Activated gamma-delta T cell treated with anti-CD3 and anti-CD28 coated beads, Interleukin-2, amount 50 U/mL, for 16 hours (primary cell): ENCODE measurements around the gene PLIN5.

ENCODE experiments used
- DNase-seq: peaks from one replicate; pipeline ENCODE4 v3.0.0-alpha.2; 2020; ENCODE audit warnings: low read depth

The PLIN5 gene

DNA sequence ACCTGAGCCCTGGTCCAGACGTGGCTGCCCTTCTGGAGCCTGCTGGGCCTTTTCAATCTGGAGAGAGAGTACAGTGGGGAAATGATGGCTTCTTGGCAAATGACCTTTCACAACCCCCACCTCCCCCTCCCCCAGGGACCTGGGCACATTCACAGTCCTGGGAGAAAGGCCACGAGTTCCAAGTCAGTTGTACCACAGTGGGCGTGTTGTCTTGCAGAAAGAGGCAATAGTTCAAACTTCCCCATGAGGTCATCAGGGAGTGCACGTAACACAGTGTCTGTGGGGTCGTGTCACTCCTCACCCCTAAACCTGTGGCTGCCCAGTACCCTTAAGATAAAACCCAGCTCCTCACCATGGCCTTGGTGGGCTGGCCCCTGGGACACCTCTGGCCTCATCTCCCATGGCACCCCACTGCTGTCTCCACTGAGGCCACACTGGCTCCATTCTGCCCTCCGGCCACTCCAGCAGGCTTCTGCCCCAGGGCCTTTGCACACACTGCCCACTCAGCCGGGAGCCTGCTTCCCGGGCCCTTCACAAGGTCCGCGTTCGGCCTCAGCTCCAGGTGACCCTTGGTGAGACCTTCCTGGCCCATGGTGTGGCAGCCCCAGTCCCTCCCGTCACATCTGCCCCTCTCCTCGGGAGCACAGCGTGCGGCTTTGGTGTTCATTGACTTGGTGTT, 30.0 kb downstream of the PLIN5 start:
- DNase-seq: no peak

- DNase-seq: no peak
Observed at GRCh38 chr19:4504297-4504701, 30.7 kb downstream of the PLIN5 start.

DNA sequence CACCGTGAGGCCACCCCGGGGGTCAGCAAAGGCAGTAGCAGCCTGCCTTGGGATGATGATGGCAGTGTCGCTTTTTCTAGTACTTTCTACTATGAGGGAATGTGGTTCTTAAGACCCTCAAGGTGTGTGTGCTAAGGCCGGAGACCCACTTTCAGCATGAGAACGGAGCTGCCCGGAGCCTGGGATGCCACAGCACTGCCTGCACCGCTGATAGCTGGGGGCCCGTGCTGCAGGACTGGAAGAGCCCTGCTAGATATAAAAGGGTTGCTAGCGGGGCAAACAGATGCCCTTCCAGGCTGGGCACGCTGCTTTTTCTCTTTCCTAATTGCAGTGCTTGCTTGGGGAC, 31.2 kb downstream of the PLIN5 start:
- no peak for DNase-seq

- DNase-seq: no peak
Observed at GRCh38 chr19:4503132-4503824, 31.7 kb downstream of the PLIN5 start.

- no peak for DNase-seq
Observed at GRCh38 chr19:4502282-4503131, 32.5 kb downstream of the PLIN5 start.

- DNase-seq: no peak
Observed at GRCh38 chr19:4501691-4502090, 33.3 kb downstream of the PLIN5 start.

GRCh38 chr19:4500841-4501591, 34.0 kb downstream of the PLIN5 start:
- DNase-seq: no peak

GRCh38 chr19:4499855-4500254, 35.2 kb downstream of the PLIN5 start:
- DNase-seq: no peak

GRCh38 chr19:4499318-4499717, 35.7 kb downstream of the PLIN5 start:
- no peak for DNase-seq

GRCh38 chr19:4498694-4499093, 36.3 kb downstream of the PLIN5 start:
- DNase-seq: no peak

DNA sequence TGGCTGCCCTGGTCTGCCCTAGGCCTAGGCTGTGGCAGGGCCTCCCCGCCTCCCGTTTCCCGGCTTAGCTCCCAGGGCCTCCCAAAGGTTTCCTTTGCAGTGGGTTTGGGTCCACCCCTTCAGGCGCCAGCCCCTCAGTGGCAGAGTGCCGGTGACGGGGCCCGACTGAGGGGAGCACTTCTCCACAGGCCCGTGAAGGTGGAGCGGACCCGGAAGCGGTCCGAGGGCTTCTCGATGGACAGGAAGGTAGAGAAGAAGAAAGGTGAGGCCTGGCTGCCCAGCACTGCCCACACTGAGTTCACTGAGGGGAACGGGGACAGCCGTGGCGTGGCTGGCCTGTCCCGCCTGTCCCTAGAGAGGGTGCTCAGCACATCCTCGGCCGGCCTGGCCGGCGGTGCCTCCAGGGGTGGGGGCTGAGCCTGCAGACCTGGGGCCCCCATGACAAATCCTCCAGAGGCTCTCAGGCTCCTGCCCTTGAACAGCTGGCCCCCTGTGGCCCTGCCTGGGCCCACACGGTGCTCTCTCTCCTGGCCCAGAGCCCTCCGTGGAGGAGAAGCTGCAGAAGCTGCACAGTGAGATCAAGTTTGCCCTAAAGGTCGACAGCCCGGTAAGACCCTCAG, 37.1 kb downstream of the PLIN5 start:
- DNase-seq: no peak

DNA sequence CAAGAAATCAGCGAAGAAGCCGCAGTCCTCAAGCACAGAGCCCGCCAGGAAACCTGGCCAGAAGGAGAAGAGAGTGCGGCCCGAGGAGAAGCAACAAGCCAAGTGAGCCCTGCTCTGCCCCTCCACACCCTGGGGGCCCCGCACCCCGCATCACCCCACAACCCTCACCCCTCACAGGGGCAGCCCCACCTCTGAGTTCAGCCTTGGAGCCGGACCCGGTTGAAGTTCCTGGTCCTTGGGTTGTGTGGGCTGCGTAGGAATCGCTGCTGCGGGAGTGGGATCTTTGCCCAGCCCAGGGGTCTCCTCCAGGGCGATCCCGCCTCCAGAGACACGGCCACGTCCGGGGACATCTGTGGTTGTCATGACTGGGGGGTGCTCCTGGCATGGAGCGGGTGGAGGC, 38.7 kb downstream of the PLIN5 start:
- DNase-seq: no peak

GRCh38 chr19:4495471-4495870, 39.6 kb downstream of the PLIN5 start:
- no peak for DNase-seq

- DNase-seq: no peak
Observed at GRCh38 chr19:4494691-4495064, 40.3 kb downstream of the PLIN5 start.

DNA sequence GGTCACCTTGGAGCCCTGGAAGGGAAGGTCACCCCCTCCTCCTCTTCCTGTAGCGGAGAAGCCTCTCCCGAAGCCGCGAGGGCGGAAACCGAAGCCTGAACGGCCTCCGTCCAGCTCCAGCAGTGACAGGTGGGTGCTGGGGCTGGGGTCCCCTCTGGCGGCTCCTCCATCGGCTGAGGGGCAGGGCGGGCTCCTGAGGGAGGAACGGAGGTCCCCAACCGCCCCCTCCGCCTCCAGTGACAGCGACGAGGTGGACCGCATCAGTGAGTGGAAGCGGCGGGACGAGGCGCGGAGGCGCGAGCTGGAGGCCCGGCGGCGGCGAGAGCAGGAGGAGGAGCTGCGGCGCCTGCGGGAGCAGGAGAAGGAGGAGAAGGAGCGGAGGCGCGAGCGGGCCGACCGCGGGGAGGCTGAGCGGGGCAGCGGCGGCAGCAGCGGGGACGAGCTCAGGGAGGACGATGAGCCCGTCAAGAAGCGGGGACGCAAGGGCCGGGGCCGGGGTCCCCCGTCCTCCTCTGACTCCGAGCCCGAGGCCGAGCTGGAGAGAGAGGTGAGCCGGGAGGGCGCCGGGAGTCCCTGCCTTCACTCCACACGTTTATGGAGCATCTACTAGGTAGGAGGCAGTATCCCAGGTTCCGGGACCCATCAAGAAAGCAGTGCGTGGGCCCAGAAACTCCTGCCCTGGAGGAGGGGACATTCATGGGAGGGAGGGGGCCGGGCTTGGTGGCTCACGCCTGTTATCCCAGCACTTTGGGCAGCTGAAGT, 40.9 kb downstream of the PLIN5 start:
- DNase-seq: no peak

DNA sequence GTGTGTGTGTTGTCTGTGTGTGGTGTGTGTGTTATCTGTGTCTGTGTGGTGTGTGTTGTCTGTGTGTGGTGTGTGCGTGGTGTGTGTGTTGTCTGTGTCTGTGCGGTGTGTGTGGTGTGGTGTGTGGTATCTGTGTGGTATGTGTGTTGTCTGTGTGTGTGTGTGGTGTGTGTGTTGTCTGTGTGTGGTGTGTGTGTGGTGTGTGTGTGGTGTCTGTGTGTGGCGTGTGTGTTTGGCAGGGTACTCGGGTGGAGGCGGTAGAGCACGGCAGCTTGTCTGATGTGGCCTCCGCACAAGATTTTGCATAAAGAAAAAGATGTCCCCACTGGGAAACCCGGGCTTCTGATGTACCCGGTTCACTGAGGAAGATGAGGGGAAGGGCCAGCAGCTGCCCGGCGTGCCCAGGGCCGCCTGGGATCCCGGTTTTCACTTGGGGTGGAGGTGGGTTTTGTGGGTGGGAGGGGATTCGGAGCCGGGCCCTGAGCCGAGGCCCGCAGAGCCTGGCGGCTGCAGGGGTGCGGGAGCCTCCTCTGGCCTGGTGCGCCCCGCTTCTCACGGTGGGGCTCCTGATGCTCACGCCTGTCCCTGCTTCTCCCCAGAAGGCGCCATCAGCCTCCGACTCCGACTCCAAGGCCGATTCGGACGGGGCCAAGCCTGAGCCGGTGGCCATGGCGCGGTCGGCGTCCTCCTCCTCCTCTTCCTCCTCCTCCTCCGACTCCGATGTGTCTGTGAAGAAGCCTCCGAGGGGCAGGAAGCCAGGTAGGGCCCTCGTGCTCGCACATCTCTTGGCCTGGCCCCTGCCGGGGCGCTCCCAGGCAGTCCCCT, 41.7 kb downstream of the PLIN5 start:
- no peak for DNase-seq

DNA sequence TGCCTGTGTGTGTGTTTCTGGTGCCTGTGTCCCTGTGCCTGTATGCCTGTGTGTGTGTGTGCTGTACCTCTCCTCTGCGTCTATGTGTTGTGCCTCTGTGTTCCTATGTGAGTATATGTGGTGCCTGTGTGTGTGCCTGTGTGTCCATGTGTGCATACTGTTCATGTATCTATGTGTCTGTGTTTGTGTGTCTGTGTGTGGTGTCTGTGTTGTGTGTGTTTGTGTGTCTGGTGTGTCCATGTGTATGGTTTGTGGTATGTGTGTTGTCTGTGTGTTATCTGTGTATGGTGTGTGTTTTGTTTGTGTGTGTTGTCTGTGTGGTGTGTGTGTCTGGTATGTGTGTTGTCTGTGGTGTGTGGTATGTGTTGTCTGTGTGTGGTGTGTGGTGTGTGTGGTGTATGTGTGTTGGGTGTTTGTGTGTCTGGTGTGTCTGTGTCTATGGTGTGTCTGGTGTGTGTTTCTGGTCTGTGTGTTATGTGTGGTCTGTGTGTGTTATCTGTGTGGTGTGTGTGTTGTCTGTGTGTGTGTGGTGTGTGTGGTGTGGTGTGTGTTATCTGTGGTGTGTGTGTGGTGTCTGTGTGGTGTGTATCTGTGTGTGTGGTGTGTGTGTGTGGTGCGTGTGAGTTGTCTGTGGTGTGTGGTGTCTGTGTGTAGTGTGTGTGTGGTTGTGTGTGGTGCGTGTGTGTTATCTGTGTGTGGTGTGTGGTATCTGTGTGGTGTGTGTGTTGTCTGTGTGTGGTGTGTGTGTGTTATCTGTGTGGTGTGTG, 42.5 kb downstream of the PLIN5 start:
- DNase-seq: no peak

- DNase-seq: no peak
Observed at GRCh38 chr19:4491446-4491845, 43.6 kb downstream of the PLIN5 start.

GRCh38 chr19:4488496-4488895, 46.5 kb downstream of the PLIN5 start:
- DNase-seq: no peak

DNA sequence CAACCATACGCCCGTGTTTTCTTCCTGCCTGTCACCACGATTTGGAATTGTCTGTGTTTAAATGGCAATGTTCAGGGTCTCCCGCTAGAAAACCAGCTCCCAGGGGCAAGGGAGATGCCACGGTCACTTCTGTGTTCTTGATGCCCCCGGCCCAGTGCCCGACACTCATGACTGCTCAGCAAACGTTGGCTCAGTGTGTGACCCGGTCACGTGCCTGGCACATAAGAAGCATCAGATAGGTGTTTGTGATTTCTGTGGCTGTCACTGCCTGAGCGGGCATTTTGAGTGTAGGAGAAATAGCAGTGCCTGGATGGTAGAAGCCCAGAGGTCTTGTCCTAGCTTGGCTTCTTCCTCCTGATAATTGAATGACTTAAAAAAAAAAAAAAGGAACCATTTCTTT, 47.5 kb downstream of the PLIN5 start:
- no peak for DNase-seq
